NCI-H82 treated with DMSO at 0.1 percent for 48 hours (cell line): ENCODE measurements around the gene SSPN.

Experiments
- DNase-seq: peaks from one replicate; lab custom pipeline; 2025; ENCODE audit not compliant: unreplicated experiment; lab: John Stamatoyannopoulos, UW

SSPN gene

DNA sequence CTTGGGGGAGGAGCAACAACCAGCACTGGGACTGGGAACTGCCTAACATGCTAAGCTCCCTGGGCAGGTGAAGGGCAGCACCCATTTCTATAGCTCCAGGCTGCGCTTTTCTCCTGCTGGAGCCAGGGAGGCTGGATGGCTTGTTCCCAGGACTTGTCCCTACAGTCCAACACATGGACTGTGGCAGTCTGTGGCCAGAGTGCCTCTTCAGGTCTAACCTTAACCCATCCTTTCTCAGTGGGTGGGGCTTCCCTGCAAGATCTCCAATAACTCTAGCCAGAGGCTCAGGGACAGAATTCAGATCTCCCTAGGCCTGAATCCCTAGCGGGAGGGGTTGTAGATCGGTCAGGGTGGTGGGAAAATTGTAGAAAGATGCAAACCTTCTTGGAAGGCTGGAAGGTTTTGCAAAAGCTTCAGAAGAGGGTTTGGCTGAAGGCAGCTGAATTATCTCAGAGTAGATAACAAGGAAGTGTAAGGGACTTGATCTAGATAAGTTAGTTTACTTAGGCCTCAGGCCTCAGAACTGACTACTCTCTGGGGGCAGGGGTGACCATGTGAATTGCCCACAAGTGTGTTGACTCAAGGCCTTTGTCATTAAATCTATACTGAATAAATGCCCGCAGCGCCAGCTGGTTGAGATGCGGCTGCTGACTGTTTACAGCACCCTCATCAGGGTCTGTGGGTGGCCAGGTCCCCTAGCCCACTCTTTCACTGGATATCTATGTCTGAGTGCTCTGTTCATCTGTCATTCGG, 60.7 kb downstream of the SSPN start:
- no peak for DNase-seq

DNA sequence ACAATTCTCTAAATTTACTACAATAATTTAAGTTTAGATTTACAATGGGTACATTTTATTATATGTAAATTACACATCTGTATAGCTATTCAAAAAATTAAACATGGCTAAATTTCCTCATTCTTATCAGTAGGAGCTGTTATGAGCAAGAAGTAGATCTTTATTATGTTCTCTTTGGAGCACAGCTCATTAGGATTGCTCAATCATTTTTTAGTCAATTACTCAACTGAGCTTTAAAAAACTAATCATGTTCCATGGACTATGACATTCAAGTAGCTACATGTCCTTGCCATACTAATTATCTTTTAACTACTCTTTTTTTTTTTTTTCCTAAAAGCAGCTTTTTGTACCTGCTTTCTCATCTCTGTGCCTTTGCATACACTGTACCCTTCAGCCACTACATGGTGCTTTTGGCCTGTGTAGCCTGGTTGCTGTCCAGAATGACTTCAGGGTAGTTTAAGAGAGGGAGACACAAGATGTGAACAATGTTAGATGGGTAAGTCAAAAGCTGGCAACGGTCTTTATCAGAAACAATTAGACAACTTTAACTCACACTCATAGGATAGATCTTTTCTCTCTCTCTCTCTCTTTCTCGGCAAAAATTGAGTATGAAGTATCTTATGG, 69.0 kb downstream of the SSPN start:
- DNase-seq, result no peak

DNA sequence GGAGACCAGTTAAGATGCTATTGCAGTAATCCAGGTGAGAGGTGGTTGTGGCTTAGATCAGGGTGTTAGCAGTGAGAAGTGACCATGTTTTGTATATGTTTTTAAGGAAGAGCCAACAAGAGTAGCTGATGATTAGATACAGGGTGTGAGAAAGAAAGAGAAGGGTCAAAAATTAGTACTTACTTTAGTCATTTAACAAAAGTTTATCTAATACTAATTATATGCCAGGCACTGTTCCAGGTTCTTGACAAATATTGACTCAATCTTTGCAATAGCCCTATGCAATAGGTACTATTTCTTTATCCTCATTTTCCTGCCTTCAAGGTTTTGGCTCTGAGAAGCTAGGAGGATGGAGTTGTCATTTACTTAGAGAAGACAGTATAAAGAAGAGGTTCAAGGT, 70.2 kb downstream of the SSPN start:
- DNase-seq, result no peak

DNA sequence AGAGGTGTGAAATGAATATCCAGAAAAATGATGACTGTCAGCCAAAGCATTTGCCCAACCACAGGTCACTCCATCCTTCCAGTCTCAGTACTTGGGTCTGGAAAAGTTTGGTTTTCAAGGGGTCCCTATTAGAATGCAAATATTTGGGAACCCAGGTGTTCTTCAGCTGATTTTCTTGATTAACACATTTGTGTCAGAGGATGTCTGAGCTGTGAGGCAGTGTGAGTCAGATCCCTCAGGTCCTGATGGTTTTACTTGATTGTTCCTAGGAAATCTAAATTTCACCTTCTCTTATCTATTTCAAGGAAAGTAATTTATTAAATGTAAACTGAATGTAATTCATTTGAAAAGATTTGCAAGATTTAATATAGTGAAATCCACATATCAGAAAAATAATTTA, 71.5 kb downstream of the SSPN start:
- no peak for DNase-seq

DNA sequence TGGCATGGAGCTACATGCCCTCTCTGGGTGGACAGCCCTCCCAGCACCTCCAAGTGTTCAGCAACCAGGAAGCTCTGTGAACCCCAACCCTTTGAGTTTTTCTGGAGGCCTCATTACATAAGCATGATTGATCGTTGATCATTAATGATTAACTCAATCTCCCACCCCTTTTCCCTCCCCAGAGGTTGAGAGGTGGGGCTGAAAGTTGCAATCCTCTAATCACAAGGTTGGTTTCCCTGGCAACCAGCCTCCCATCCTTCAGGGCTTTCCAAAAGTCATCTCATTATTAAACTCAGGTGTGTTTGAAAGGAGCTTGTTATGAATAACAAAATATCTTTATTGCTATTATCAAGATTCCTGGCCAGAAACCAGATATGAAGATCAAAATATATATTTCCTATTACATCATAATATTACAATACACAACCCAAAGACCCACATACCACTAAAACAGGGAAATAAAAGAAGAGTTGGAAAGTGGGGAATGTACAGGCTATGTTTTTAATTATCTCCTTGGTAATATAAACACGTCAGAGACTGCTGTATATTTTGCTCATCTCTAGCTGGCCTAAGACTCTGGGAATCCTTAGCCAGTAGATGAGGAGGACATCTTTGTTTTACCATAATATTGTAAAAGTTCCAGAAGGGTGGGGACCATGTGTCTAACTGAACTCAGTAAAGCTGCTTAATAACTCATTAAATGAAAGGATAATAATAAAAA, 73.6 kb downstream of the SSPN start:
- DNase-seq, result no peak

DNA sequence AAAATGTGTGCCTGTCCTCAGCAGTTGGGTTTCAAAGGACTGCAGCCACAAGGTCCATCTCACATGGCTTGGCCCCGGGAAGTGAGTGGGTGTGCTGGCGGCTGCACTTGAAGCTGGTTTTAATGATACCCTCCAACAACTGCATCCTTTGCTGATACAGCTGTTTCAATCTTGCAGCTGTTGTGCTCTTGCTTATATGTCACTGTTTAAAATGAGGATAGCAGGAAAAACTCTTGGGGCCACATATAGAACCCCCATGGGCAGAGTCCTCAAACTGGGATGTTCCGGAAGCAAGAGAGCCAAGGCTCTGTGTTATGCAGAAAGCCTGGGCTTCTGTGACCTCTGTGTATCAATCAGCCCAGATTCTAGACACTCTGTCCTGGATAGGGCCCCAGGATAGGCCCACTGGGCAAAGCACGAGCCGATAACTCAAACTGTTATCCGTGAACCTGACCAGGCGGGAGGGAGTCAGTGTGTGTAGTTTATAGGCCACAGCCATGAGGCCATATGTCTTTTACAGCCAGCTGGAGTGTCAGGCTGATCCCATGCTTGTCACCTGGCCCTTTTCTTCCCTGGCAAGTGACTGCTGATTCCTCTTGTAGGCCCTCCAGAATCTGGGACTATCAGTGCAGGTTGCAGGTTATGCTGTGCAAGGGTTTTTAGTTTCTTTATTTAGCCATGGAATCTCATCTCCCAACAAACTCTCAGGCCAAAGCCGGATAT, 74.3 kb downstream of the SSPN start:
- no peak for DNase-seq

DNA sequence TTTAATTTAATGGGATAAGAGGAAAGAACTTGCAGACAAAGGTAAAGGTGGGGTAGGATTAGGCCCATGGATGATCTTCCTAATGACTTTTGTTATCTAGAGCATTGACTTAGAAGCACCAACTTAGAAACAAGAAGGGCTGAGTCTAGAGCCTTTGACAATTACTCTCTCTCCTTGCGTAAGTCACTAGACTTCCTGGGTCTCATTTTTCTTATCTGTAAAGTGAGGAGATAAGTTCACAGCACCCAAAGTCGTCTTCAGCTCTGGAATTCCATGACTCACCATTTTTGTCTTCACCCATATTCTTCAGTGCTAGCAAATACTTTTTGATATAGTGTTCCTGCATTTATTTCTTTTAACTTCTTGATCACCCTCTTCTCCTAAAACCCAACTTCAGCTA, 75.7 kb downstream of the SSPN start:
- no peak for DNase-seq

DNA sequence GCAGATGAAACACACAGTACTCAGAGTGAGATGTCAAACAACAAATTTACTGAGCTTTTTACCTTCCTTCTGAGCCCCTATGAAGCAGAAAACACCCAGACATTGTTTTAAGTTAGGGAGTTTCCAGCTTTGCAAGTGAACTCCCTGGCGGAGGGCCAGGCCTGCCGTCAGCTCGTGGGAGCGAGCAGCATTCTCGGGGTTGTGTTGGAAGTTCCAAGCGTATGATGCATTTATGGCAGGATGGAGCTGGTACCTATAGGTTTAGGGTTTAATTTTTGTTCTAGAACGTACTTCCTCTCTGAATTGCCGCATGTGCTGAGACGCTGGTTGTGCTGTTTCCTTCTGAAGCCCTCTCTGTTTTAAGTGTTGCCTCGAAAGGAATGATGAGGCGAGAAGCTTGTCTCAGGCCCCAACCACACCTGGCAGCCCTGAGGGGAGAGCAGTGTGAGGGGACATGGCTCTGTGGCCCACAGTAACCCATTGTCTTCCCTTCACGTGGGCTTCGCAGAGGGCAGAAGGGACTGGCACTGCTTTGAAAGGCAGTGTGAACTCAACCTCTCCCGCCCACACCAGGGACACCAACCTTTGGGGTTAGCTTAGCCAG, 76.6 kb downstream of the SSPN start:
- DNase-seq, result no peak

DNA sequence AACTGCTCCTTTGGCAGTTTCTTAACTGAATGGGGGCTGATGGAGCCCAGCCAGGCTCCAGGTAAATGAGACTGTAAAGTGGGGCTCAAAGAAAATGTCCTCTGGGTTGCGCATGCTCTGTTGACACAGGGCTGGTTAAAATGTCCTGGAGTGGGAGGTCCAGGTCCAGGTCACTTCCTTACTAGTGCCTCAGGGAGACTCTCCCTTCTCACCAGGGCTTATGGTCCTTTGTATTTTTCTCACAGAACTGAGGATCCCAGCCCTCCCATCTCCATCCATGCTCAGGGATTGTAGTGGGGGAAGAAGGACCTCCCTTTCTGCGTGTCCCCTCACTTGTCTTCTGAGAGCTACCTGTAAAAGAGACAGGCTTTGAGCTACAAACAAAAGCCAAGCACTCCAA, 77.5 kb downstream of the SSPN start:
- DNase-seq, result no peak

DNA sequence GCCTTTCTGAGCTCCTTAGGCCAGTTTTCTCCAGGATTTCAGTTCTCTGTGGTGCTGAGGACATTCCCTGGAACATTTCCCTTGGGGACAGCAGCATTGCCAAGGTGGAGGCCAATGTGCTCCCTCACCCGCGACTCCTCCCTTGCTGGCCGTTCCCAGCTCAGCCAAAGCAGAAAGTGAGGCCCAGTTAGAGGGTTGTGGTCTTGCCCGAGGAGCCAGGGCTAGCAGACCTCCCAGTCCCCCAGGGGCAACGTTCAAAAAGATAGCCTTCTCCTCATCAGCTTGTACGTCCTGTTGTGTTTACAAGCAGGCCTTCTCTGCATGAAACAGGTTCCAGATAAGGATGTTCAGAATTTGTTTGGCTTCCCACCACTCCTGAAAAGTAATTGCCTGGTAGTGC, 78.4 kb downstream of the SSPN start:
- no peak for DNase-seq

DNA sequence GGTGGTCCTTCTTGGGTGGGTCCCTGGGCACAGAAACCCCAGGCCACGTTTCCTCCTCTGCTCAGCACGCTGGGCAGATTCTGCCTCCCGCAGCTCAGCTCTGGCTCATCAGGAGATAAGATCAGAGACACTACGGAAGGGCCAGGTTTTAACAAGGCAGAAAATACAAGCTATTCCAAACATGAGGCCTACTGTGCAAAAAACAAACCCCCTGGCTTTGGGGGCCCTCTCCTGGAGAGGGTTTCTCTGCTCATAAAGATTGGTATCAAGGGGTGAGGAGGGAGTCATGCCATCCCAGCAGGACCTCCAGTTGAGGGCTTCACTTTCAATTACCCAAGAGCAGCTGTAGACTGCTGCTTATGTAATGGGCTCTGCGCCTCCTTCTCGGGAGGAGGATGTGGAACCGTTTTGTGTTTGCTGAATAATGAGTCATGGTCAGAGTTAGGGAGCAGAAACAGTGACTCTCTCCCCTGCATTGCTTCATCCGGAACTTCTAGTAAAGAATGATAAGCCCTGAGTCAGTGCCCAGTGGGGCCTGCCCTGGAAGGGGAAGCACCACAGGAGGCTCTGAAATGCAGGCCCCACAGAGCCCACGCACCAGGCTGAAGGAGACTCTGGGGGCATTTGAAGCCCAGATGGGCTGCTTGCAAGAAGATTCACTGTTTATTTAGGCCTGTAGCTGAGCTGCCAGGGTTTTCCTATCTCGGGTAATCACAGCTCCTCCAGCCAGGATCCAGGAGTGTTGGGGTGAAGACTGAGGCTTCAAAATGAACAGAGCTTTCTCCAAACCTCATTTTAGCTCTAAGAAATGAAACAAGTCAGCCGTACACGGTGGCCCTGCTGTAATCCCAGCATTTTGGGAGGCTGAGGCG, 79.3 kb downstream of the SSPN start:
- no peak for DNase-seq

DNA sequence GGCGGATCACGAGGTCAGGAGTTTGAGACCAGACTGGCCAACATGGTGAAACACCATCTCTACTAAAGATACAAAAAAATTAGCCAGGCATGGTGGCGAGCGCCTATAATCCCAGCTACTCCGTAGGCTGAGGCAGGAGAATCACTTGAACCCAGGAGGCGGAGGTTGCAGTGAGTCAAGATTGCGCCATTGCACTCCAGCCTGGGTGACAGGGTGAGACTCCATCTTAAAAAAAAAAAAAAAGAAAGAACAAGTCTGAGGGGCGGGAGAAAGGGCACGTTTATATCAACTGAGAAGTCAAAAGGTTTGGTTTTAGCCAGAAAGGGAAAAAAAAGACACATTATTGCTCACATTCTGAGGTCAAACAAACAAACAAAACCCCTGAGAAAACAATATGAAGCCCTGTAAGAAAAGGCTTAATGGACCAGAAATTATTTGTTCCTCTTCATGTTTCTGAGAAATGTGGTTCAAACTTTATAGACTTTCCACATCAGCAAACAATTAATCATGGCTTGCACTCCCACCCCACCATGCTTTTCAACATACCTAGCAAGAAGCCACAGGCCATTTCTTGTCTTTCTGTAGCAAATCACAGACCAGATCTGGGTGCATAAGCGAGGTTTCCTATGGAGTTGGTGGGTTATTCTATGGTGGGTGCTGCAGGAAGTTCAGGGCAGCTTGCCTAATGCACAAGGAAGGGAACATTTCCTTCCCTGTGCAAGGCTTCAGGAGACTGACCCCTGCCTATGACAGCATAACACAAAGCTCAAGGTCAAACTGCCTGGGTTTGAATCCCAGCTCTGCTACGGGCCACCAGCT, 80.1 kb downstream of the SSPN start:
- no peak for DNase-seq

DNA sequence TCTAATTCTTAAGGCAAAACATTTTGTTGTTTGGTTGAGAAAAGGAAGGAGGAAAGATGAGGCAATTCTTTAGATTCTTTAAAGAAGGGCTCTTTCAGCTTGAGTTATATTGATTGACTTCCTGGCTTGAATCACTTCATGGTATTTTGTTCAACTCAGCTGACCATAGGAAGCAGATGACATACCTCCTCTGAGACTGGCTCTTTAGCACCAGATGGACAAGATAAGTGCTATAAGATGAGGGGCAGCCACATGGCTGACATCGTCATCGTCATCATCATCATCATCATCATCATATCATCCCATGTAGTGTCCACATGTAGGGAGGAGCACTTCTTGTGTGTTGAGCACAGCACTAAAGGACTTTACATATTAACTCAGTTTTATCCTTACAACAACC, 81.3 kb downstream of the SSPN start:
- DNase-seq, result no peak

DNA sequence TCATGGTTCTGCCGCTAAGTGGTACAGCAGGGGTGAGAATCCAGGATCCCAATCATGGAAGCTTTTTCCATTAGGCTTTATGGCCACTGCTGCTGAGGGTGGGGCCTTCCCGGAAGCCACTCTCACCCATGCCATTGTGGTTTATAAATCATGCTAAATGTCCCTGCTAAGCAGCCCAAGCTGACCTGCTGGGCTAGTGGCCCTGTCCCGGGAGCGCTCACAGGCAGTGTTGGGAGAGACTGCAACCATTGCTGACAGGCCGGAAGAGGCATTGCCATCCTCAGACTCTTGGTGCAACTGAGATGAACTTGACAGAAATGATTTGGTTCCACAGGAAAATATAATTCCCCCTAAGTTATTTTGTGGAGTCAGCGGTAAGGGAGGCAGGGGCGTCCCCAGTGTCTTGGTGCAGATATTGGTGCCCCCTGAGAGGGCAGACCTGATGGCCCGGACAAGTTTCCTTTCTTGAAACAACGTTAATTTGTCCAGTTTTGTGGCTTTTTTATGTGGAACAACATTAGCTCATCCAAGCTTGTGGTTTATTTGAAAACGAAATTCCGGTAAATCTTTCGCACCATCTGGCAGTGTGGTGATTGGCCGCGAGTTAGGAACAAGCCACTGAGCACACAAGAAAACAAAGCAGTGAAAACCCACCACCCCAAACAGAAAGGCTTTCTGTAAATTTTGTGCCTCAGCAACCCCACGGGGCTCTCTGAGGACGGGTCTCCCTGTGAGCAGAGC, 82.3 kb downstream of the SSPN start:
- no peak for DNase-seq

DNA sequence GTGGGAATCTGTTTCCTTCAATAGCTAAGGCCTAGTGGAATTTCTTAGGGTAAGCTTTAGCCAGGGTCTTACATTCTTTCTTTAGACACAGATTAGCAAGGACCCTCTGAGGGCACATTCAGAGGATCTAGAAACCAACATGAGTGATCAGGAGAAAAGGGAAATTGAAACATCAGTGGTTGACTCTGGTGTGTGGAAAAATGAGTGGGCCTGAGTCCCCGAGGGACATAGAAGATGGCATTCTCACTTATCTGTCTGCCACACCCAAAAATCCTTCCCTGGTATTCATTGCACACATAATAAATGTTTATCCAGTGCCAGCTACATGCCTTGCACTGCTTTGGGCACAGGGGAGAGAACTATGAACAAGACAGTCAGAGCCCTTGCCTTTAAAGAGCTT, 82.9 kb downstream of the SSPN start:
- DNase-seq, result no peak

DNA sequence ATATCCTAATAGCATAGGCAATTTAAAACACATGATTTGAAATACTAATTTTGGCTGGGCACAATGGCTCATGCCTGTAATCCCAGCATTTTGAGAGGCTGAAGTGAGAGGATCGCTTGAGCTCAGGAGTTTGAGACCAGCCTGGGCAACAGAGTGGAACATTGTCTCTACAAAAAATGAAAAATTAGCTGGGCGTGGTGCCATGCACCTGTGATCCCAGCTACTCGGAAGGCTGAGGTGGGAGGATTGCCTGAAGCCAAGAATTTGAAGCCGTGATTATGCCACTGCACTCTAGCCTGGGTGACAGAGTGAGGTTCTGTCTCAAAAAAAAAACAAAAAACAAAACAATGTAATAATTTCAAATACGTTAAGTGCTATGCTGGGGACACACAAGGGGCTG, 83.3 kb downstream of the SSPN start:
- DNase-seq, result no peak

DNA sequence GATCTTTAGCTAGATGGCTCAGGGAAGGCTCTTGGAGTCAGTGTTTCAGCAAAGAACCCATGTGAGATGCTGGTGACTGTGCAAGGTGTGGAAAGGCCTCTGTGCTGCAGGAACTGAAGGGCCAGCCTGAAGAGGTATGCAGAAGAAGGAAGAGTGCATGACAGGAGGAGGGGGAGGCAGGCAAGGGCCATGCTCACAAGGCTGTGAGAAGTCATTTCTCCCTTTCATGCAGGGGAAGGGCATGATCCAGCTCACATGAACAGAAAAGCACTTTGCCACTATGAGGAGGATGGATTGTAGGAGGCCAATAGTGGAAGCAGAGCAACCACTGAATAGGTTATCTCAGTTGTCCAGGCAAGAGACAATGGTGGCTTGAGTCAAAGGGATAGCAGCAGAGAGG, 83.7 kb downstream of the SSPN start:
- DNase-seq, result no peak

DNA sequence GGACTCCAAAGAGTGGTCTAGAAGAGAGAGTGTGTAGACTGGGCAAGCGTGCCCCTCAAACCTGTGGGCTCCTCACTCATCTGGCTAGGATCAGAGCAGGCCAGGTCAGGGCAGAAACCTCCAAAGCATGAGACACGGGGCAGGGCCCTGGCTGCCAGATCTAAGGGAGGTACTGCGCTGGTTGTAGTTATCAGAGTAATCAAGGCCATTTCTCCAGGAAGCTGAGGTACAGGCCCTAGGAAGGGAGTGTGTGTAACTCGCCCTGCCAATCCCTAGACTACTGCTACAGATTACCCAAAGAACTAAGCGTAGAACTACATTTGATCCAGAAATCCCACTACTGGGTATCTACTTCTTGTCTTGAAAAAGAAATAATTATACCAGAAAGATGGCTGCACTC, 84.5 kb downstream of the SSPN start:
- no peak for DNase-seq

DNA sequence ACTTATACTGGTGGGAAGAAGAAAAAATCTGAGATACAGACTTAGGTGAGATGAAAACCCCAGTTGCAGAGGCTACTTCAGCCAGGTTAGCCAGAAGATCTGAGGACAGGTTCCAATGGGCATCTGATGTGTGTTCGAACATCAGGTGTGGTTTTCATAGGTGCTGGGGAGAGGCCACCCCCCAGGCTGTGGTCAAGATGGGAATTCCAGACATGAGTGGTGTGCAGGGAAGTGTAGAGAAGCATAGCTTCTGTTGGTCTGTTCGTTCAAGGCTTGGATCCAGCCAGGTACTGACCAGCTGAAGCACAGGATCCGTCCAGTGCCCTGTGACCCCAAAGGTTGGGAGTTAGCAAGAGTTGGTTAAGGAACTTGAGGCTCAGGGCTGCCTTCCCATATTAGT, 85.5 kb downstream of the SSPN start:
- DNase-seq, result no peak
